K562 (cell line): Measurements from ENCODE around the gene HPD. TPM values are rescaled to one million over a fixed set of nuclear protein-coding genes. Genes with fewer than 3 reads are reported as not detected.

Source experiments
- C11orf30 ChIP-seq: fragments of 450-650 bp; IDR thresholded peaks from 2 replicates; pipeline ENCODE4 v1.6.1; 2016; ENCODE audit warnings: low read depth, mild to moderate bottlenecking
- HNRNPH1 ChIP-seq: fragments of 200-400 bp; formaldehyde crosslinking; optimal IDR thresholded peaks from 2 replicates; pipeline ENCODE3; 2017; ENCODE audit warnings: low read depth, mild to moderate bottlenecking, low read length, moderate library complexity
- KDM1A ChIP-seq, 2 experiments: fragments of 450-650 bp; IDR thresholded peaks; 2 replicates each; pipeline ENCODE4 v1.6.1; 2016; ENCODE audit warnings: mild to moderate bottlenecking in 2 of 2
- MEIS2 ChIP-seq: fragments of 450-650 bp; IDR thresholded peaks from 2 replicates; pipeline ENCODE4 v1.6.1; 2014; ENCODE audit warnings: mild to moderate bottlenecking; ENCODE audit not compliant: partially characterized antibody
- NCOR1 ChIP-seq: fragments of 450-650 bp; IDR thresholded peaks from 2 replicates; pipeline ENCODE4 v1.6.1; 2016; ENCODE audit warnings: mild to moderate bottlenecking, moderate library complexity
- NFATC3 ChIP-seq: fragments of 450-650 bp; IDR thresholded peaks from 2 replicates; pipeline ENCODE4 v1.6.1; 2017; ENCODE audit warnings: mild to moderate bottlenecking
- PML ChIP-seq: IDR thresholded peaks from 2 replicates; pipeline ENCODE4 v1.6.1; 2012; ENCODE audit warnings: low read length, inconsistent platforms
- TBL1XR1 ChIP-seq, 2 experiments: IDR thresholded peaks; 2 replicates each; pipeline ENCODE4 v1.6.1; 2012; ENCODE audit warnings: improper control_type of control experiment in 2 of 2, low read length in 2 of 2, mild to moderate bottlenecking in 1 of 2
- XRCC3 ChIP-seq: fragments of 450-650 bp; IDR thresholded peaks from 2 replicates; pipeline ENCODE4 v1.6.1; 2017; ENCODE audit warnings: mild to moderate bottlenecking, moderate library complexity
- ZFX ChIP-seq: sonication (generic); formaldehyde crosslinking; IDR thresholded peaks from 2 replicates; pipeline ENCODE4 v1.8.0; 2022; ENCODE audit warnings: mild to moderate bottlenecking, missing genetic modification reagents, moderate library complexity
- ZNF121 ChIP-seq: sonication (generic); formaldehyde crosslinking; conservative IDR thresholded peaks from 2 replicates; pipeline ENCODE4 v1.8.0; 2022; ENCODE audit warnings: missing genetic modification reagents
- ZSCAN32 ChIP-seq: fragments of 450-650 bp; formaldehyde crosslinking; IDR thresholded peaks from 2 replicates; pipeline ENCODE4 v1.4.0; 2020; ENCODE audit warnings: mild to moderate bottlenecking, moderate library complexity
- polyA plus RNA-seq, 8 experiments: library from polyadenylated mRNA; depleted of rRNA in 4 of 8; stranded (reverse) in 5 of 8; unstranded in 3 of 8; fragments of >200 nt; fragmentation: Nextera tagmentation in 2 of 8; fragmentation: Illumina TruSeq in 1 of 8; extraction: Ambion mirVana in 2 of 8; extraction: Trizol in 1 of 8; gene quantifications; 2 replicates each; pipeline versions ENCODE4 v1.2.1 to v1.2.3, GENCODE V29; 2011 to 2014; ENCODE audit warnings: inconsistent platforms in 1 of 8, missing spikeins in 1 of 8
- total RNA-seq, 7 experiments: library from RNA; depleted of rRNA in 6 of 7; stranded (reverse); fragments of >200 nt in 6 of 7; fragmentation: Illumina TruSeq in 2 of 7; extraction: Trizol in 2 of 7; gene quantifications; 2 replicates each; pipeline versions ENCODE4 v1.2.1 to v1.2.3, GENCODE V29; 2011 to 2021; ENCODE audit warnings: low replicate concordance in 1 of 7
- TF ChIP-seq, protein P1 (sequence below): fragments of 250-450 bp; sonication (Bioruptor Pico); IDR thresholded peaks from 2 replicates; pipeline ENCODE4 v1.5.0; 2021; ENCODE audit warnings: mild to moderate bottlenecking, borderline replicate concordance
- TF ChIP-seq, protein P2 (sequence below): fragments of 250-450 bp; sonication (Bioruptor Pico); IDR thresholded peaks from 2 replicates; pipeline ENCODE4 v1.5.0; 2020; ENCODE audit warnings: mild to moderate bottlenecking, borderline replicate concordance
- TF ChIP-seq, protein P3 (sequence below): fragments of 450-650 bp; IDR thresholded peaks from 2 replicates; pipeline ENCODE4 v1.6.1; 2017; ENCODE audit warnings: antibody characterized with exemption
- TF ChIP-seq, protein P4 (sequence below): fragments of 250-450 bp; sonication (Bioruptor Pico); IDR thresholded peaks from 2 replicates; pipeline ENCODE4 v1.4.0; 2020; ENCODE audit warnings: borderline replicate concordance

Gene HPD
- total and polyA plus RNA-seq, 9 of the 15 experiments (the other 6 are each of a cell fraction or from before 2014, with no cell fraction given): 0.06 to 0.29 (median 0.07) TPM; not detected in 4

DNA sequence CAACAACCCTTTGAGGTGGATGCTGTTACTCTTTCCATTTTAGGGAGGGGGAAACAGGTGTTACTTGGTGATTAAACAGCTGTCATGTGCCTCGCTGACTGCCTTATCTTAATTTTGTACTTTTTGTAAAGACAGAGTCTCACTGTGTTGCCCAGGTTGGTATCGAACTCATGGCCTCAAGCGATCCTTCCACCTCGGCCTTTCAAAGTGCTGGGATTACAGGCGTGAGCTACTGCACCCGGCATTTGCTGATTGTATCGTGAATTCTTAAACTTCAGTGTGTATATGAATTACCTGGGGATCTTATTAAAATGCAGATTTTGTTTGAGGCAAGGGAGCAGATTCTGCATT is 30.6 kb upstream of the HPD start (continued):
- TF ChIP-seq, protein P1, sequence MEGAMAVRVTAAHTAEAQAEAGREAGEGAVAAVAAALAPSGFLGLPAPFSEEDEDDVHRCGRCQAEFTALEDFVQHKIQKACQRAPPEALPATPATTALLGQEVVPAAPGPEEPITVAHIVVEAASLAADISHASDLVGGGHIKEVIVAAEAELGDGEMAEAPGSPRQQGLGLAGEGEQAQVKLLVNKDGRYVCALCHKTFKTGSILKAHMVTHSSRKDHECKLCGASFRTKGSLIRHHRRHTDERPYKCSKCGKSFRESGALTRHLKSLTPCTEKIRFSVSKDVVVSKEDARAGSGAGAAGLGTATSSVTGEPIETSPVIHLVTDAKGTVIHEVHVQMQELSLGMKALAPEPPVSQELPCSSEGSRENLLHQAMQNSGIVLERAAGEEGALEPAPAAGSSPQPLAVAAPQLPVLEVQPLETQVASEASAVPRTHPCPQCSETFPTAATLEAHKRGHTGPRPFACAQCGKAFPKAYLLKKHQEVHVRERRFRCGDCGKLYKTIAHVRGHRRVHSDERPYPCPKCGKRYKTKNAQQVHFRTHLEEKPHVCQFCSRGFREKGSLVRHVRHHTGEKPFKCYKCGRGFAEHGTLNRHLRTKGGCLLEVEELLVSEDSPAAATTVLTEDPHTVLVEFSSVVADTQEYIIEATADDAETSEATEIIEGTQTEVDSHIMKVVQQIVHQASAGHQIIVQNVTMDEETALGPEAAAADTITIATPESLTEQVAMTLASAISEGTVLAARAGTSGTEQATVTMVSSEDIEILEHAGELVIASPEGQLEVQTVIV (CRISPR knock-in tag): no peak
- TF ChIP-seq PML (no peak), ZSCAN32 (CRISPR knock-in tag) (no peak), NFATC3 (peak; percentile 63; the same call in 1 of the 2 replicates), HNRNPH1 (no peak), KDM1A (IDR thresholded peaks at IDR 0.05) (0 out of 4 replicates have a peak, but pooled peaks of 1 of the 2 experiments have one; percentile 27), ZFX (CRISPR knock-in tag) (no peak), MEIS2 (peak; percentile 2), TBL1XR1 (IDR thresholded peaks at IDR 0.05; ENCODE audit: low read length in 2 of 2) (no peak), NCOR1 (0 out of 2 replicates have a peak, but pooled peaks have one; percentile 21), ZNF121 (CRISPR knock-in tag) (peak; percentile 73), XRCC3 (no peak), C11orf30 (no peak)
- TF ChIP-seq, protein P2, sequence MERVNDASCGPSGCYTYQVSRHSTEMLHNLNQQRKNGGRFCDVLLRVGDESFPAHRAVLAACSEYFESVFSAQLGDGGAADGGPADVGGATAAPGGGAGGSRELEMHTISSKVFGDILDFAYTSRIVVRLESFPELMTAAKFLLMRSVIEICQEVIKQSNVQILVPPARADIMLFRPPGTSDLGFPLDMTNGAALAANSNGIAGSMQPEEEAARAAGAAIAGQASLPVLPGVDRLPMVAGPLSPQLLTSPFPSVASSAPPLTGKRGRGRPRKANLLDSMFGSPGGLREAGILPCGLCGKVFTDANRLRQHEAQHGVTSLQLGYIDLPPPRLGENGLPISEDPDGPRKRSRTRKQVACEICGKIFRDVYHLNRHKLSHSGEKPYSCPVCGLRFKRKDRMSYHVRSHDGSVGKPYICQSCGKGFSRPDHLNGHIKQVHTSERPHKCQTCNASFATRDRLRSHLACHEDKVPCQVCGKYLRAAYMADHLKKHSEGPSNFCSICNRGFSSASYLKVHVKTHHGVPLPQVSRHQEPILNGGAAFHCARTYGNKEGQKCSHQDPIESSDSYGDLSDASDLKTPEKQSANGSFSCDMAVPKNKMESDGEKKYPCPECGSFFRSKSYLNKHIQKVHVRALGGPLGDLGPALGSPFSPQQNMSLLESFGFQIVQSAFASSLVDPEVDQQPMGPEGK (CRISPR knock-in tag): no peak
- TF ChIP-seq, protein P3, sequence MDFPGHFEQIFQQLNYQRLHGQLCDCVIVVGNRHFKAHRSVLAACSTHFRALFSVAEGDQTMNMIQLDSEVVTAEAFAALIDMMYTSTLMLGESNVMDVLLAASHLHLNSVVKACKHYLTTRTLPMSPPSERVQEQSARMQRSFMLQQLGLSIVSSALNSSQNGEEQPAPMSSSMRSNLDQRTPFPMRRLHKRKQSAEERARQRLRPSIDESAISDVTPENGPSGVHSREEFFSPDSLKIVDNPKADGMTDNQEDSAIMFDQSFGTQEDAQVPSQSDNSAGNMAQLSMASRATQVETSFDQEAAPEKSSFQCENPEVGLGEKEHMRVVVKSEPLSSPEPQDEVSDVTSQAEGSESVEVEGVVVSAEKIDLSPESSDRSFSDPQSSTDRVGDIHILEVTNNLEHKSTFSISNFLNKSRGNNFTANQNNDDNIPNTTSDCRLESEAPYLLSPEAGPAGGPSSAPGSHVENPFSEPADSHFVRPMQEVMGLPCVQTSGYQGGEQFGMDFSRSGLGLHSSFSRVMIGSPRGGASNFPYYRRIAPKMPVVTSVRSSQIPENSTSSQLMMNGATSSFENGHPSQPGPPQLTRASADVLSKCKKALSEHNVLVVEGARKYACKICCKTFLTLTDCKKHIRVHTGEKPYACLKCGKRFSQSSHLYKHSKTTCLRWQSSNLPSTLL: no peak
- TF ChIP-seq, protein P4, sequence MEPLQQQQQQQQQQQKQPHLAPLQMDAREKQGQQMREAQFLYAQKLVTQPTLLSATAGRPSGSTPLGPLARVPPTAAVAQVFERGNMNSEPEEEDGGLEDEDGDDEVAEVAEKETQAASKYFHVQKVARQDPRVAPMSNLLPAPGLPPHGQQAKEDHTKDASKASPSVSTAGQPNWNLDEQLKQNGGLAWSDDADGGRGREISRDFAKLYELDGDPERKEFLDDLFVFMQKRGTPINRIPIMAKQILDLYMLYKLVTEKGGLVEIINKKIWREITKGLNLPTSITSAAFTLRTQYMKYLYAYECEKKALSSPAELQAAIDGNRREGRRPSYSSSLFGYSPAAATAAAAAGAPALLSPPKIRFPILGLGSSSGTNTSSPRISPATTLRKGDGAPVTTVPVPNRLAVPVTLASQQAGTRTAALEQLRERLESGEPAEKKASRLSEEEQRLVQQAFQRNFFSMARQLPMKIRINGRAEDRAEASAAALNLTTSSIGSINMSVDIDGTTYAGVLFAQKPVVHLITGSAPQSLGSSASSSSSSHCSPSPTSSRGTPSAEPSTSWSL (CRISPR knock-in tag): no peak
